SK-N-SH (cell line): Measurements from ENCODE around the gene TTC39B.

ENCODE experiments used
- EZH2phosphoT487 ChIP-seq: fragments of 200-600 bp; sonication (generic); IDR thresholded peaks from 2 replicates; pipeline ENCODE4 v1.6.1; 2017; ENCODE audit warnings: low read depth, mixed run types, mild to moderate bottlenecking, antibody characterized with exemption, moderate library complexity, borderline replicate concordance
- FOXJ3 ChIP-seq: sonication (generic); formaldehyde crosslinking; IDR thresholded peaks from 2 replicates; pipeline ENCODE4 v1.5.1; 2020; ENCODE audit warnings: mild to moderate bottlenecking, missing genetic modification reagents

DNA sequence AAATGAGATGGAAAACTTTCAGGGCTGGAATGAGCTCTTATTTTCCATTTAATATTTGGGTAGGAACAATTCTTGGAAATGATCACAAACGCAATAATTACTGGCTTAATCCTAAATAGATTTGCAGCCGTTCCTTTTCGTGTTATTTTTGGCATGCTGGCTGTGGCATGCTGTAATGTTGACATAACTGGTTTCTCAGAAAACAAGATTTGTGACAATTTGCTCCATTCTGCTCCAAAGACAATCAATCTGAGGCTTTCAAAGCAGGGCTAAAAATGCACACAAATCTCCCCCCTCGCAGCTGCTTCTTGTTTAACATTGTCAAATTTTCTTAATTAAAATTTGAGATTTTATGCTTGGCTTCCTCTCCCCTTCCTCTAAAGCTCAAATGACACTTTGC, 151.2 kb downstream of the TTC39B start:
- TF ChIP-seq FOXJ3 (CRISPR knock-in tag) (no peak), EZH2phosphoT487 (no peak)
